ENCODE data around the gene DLD. TPM values are rescaled to one million over a fixed set of nuclear protein-coding genes. Genes with fewer than 3 reads are reported as not detected.

DLD gene
- total and polyA plus RNA-seq, 4 donors: 49.4 to 121 (median 67.1) TPM

DNA sequence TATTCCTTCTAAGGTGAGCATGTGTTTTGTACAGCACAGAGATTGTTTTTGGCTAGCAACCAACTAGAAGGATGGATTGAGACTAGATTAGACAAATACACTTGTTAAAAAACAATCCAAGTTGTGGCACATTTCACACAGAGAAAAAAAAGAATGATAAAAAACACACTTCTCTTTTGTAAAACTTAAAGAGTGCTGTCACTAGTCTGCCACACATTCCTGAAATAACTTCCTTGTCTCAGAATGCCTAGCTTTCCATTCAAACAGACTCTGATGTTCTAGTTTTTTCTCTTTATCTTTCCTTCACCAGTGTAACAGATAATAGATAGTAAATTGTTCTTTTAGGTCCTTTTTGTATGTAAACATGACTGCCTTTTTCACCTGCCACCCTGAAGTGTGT is 11.4 kb downstream of the DLD start:
- H3K4me1 ChIP-seq (ENCODE audit: control insufficient read depth in 4 of 4, insufficient read depth in 4 of 4, low read length in 3 of 4): peaks cover 5 to 16% (median 15%) of the 10 kb centered on the region in 4 donors
- no peak overlapping the region for H3K4me3 ChIP-seq (ENCODE audit: low read depth in 1 of 3, low read length in 3 of 3)
- no peak overlapping the region for H3K27ac ChIP-seq (ENCODE audit: low read depth in 1 of 2, low read length in 2 of 2)
- peaks cover 0 to 34% (median 22%) of the 10 kb centered on the region in 4 donors for H3K36me3 ChIP-seq (ENCODE audit: control insufficient read depth in 4 of 4, insufficient read depth in 3 of 4, low read depth in 1 of 4, low read length in 3 of 4)
- no peaks in the 10 kb centered on the region for H3K27me3 ChIP-seq (ENCODE audit: control insufficient read depth in 4 of 4, insufficient read depth in 4 of 4, low read length in 3 of 4)
- no peak overlapping the region for H3K9ac ChIP-seq (ENCODE audit: low read depth in 1 of 2, low read length in 2 of 2)
- no peak for DNase-seq (ENCODE audit: low spot score)
- no peaks in the 10 kb centered on the region for H3K9me3 ChIP-seq (ENCODE audit: control insufficient read depth in 4 of 4, low read length in 3 of 4)
- no peak for TF ChIP-seq RXRA (IDR thresholded peaks at IDR 0.05)
- no peak for TF ChIP-seq GABPA (IDR thresholded peaks at IDR 0.05 in 1 of 2, conservative IDR thresholded peaks at IDR 0.05 in 1 of 2)
- no peak for TF ChIP-seq FOXA2 (IDR thresholded peaks at IDR 0.05)
- TF ChIP-seq RAD21 (IDR thresholded peaks at IDR 0.05): no peak
- TF ChIP-seq YY1 (IDR thresholded peaks at IDR 0.05): no peak

DNA sequence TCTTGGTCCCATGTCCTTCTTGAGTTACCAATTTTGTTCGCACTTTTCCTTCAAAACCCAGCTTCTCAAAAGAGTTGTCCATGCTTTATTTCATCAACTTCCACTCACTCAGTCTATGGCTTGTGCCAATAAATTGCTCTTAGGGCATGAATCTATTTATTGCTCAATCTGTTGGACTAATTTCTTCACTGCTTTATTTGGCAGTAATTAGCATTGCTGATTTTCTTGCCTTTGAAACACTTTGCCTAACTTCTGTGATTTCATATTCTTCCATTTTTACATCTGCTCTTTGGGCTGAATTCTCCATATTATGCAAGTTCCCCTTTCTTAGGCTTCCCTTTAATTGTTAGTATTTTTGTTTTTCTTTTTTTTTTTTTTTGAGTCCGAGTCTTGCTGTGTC is 16.8 kb downstream of the DLD start:
- TF ChIP-seq JUND (IDR thresholded peaks at IDR 0.05): peak in 1 of 2 donors; percentile 15
- TF ChIP-seq HNF4A (conservative IDR thresholded peaks at IDR 0.05): peak; percentile 22 to 48
- TF ChIP-seq, protein P1, sequence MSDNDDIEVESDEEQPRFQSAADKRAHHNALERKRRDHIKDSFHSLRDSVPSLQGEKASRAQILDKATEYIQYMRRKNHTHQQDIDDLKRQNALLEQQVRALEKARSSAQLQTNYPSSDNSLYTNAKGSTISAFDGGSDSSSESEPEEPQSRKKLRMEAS (IDR thresholded peaks at IDR 0.05): no peak
- TF ChIP-seq RXRA (IDR thresholded peaks at IDR 0.05): peak in 1 of 2 donors; percentile 28
- no peaks in the 10 kb centered on the region for H3K9me3 ChIP-seq (ENCODE audit: control insufficient read depth in 4 of 4, low read length in 3 of 4)
- H3K4me1 ChIP-seq (ENCODE audit: control insufficient read depth in 4 of 4, insufficient read depth in 4 of 4, low read length in 3 of 4): peaks cover 4 to 15% (median 12%) of the 10 kb centered on the region in 4 donors
- WGBS: 82% methylated on average over 2 of the region's 2 CpGs
- H3K27me3 ChIP-seq (ENCODE audit: control insufficient read depth in 4 of 4, insufficient read depth in 4 of 4, low read length in 3 of 4): no peaks in the 10 kb centered on the region
- H3K27ac ChIP-seq (ENCODE audit: low read depth in 1 of 2, low read length in 2 of 2): peak overlapping the region; percentile 17 to 44
- H3K36me3 ChIP-seq (ENCODE audit: control insufficient read depth in 4 of 4, insufficient read depth in 3 of 4, low read depth in 1 of 4, low read length in 3 of 4): peaks cover 2 to 46% (median 29%) of the 10 kb centered on the region in 4 donors
- no peak for DNase-seq (ENCODE audit: low spot score)
- H3K4me3 ChIP-seq (ENCODE audit: low read depth in 1 of 3, low read length in 3 of 3): no peak overlapping the region
- H3K9ac ChIP-seq (ENCODE audit: low read depth in 1 of 2, low read length in 2 of 2): no peak overlapping the region

DNA sequence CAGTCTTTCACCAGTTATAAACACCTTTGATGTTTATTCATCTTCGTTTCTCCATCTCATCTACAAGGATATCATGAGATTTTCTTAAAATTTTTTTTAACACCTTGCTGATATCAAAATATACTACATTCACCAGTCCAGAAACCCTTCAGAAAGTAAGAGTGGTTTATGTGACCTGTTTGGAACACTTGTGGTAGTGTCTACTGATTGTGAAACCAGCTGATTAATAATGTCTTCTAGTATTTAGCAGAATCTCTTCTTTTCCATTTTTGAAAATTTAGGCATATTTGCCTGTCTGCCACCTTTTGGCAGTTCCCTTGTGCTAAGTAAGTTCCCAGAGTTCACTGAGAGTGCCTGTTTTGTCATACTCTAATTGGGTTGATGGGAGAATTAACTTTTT is 18.5 kb downstream of the DLD start:
- H3K4me3 ChIP-seq (ENCODE audit: low read depth in 1 of 3, low read length in 3 of 3): no peak overlapping the region
- H3K9ac ChIP-seq (ENCODE audit: low read depth in 1 of 2, low read length in 2 of 2): no peak overlapping the region
- TF ChIP-seq, protein P2, sequence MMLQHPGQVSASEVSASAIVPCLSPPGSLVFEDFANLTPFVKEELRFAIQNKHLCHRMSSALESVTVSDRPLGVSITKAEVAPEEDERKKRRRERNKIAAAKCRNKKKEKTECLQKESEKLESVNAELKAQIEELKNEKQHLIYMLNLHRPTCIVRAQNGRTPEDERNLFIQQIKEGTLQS (IDR thresholded peaks at IDR 0.05): no peak
- TF ChIP-seq, protein P3, sequence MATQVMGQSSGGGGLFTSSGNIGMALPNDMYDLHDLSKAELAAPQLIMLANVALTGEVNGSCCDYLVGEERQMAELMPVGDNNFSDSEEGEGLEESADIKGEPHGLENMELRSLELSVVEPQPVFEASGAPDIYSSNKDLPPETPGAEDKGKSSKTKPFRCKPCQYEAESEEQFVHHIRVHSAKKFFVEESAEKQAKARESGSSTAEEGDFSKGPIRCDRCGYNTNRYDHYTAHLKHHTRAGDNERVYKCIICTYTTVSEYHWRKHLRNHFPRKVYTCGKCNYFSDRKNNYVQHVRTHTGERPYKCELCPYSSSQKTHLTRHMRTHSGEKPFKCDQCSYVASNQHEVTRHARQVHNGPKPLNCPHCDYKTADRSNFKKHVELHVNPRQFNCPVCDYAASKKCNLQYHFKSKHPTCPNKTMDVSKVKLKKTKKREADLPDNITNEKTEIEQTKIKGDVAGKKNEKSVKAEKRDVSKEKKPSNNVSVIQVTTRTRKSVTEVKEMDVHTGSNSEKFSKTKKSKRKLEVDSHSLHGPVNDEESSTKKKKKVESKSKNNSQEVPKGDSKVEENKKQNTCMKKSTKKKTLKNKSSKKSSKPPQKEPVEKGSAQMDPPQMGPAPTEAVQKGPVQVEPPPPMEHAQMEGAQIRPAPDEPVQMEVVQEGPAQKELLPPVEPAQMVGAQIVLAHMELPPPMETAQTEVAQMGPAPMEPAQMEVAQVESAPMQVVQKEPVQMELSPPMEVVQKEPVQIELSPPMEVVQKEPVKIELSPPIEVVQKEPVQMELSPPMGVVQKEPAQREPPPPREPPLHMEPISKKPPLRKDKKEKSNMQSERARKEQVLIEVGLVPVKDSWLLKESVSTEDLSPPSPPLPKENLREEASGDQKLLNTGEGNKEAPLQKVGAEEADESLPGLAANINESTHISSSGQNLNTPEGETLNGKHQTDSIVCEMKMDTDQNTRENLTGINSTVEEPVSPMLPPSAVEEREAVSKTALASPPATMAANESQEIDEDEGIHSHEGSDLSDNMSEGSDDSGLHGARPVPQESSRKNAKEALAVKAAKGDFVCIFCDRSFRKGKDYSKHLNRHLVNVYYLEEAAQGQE (IDR thresholded peaks at IDR 0.05): no peak
- TF ChIP-seq, protein P1 (IDR thresholded peaks at IDR 0.05): no peak
- TF ChIP-seq EGR1 (IDR thresholded peaks at IDR 0.05; ENCODE audit: low read depth in 2 of 2) (no peak), NR2F2 (IDR thresholded peaks at IDR 0.05) (no peak)
- H3K4me1 ChIP-seq (ENCODE audit: control insufficient read depth in 4 of 4, insufficient read depth in 4 of 4, low read length in 3 of 4): peaks cover 4 to 15% (median 12%) of the 10 kb centered on the region in 4 donors
- H3K36me3 ChIP-seq (ENCODE audit: control insufficient read depth in 4 of 4, insufficient read depth in 3 of 4, low read depth in 1 of 4, low read length in 3 of 4): peaks cover 2 to 35% (median 21%) of the 10 kb centered on the region in 4 donors
- 96% methylated on average over 1 of the region's 1 CpG for WGBS
- H3K27me3 ChIP-seq (ENCODE audit: control insufficient read depth in 4 of 4, insufficient read depth in 4 of 4, low read length in 3 of 4): no peaks in the 10 kb centered on the region
- H3K27ac ChIP-seq (ENCODE audit: low read depth in 1 of 2, low read length in 2 of 2): no peak overlapping the region
- no peaks in the 10 kb centered on the region for H3K9me3 ChIP-seq (ENCODE audit: control insufficient read depth in 4 of 4, low read length in 3 of 4)
- no peak for DNase-seq (ENCODE audit: low spot score)

Measured in liver (tissue), 9 donors.